Keratinocyte (primary cell): ENCODE data around the gene LSAMP. TPM values are rescaled to one million over a fixed set of nuclear protein-coding genes. Genes with fewer than 3 reads are reported as not detected.
"Not testable (repeated sequence)": the region's sequence is repeated elsewhere in the genome, so short reads cannot be mapped to it uniquely, and the experiment has no call there.

Experiments used
- DNase-seq: peaks from one replicate; pipeline ENCODE4 v3.0.0-alpha.2; 2011; ENCODE audit warnings: low read depth, missing footprints, low spot score
- FAIRE-seq: peaks from 2 replicates; lab custom pipeline; 2011; peaks lifted over from hg19 to GRCh38; lab: Jason Lieb, UNC
- H2AFZ ChIP-seq: 2 replicates; pipeline ENCODE4 v1.6.0; 2012; ENCODE audit warnings: low read length, control low read depth, inconsistent platforms; ENCODE audit not compliant: control insufficient read depth
- H3K27ac ChIP-seq: 2 replicates; pipeline ENCODE4 v1.5.1; 2011; ENCODE audit warnings: low read length; ENCODE audit not compliant: control insufficient read depth, insufficient read depth
- H3K27me3 ChIP-seq: 3 replicates; pipeline ENCODE4 v1.6.0; 2011; ENCODE audit warnings: low read length; ENCODE audit not compliant: control insufficient read depth, insufficient read depth; ENCODE audit errors: extremely low read depth
- H3K36me3 ChIP-seq, 2 experiments: 2 replicates in 1 of 2; 3 replicates in 1 of 2; pipeline ENCODE4 v1.5.1; 2011; ENCODE audit warnings: low read length in 2 of 2, mild to moderate bottlenecking in 1 of 2; ENCODE audit not compliant: control insufficient read depth in 2 of 2, insufficient read depth in 2 of 2; ENCODE audit errors: extremely low read depth in 1 of 2
- H3K4me1 ChIP-seq: 3 replicates; pipeline ENCODE4 v1.5.1; 2011; ENCODE audit warnings: low read length; ENCODE audit not compliant: control insufficient read depth, insufficient read depth; ENCODE audit errors: extremely low read depth
- H3K4me2 ChIP-seq: 3 replicates; pipeline ENCODE4 v1.6.0; 2011; ENCODE audit warnings: low read depth, low read length; ENCODE audit not compliant: control insufficient read depth, insufficient read depth; ENCODE audit errors: extremely low read depth
- H3K4me3 ChIP-seq, 3 experiments: fragments of 200-600 bp in 1 of 3; sonication (generic) in 1 of 3; 2 replicates in 2 of 3; 3 replicates in 1 of 3; pipeline ENCODE4 v1.5.1; 2011 to 2016; ENCODE audit warnings: low read length in 3 of 3, mild to moderate bottlenecking in 3 of 3, control low read depth in 2 of 3, inconsistent platforms in 1 of 3, low read depth in 1 of 3, mixed read lengths in 1 of 3, mixed run types in 1 of 3, moderate library complexity in 1 of 3; ENCODE audit not compliant: control insufficient read depth in 2 of 3, insufficient read depth in 2 of 3; ENCODE audit errors: extremely low read depth in 1 of 3
- H3K79me2 ChIP-seq: 2 replicates; pipeline ENCODE4 v1.6.0; 2012; ENCODE audit warnings: low read length; ENCODE audit not compliant: control insufficient read depth, insufficient read depth
- H3K9ac ChIP-seq: 3 replicates; pipeline ENCODE4 v1.6.0; 2011; ENCODE audit warnings: low read length; ENCODE audit not compliant: control insufficient read depth, insufficient read depth; ENCODE audit errors: extremely low read depth
- H3K9me1 ChIP-seq: 3 replicates; pipeline ENCODE4 v1.6.0; 2011; ENCODE audit warnings: low read length; ENCODE audit not compliant: control insufficient read depth, insufficient read depth; ENCODE audit errors: extremely low read depth
- H3K9me3 ChIP-seq: 2 replicates; pipeline ENCODE4 v1.5.1; 2012; ENCODE audit warnings: low read depth, low read length; ENCODE audit not compliant: control insufficient read depth
- H4K20me1 ChIP-seq: 3 replicates; pipeline ENCODE4 v1.6.0; 2011; ENCODE audit warnings: low read length; ENCODE audit not compliant: control insufficient read depth, insufficient read depth; ENCODE audit errors: extremely low read depth
- CTCF ChIP-seq, 3 experiments: IDR thresholded peaks in 1 of 3; conservative IDR thresholded peaks in 1 of 3; optimal IDR thresholded peaks in 1 of 3; 2 replicates in 2 of 3; 3 replicates in 1 of 3; pipeline versions ENCODE3 to v1.5.1; 2011; ENCODE audit warnings: low read length in 3 of 3, mild to moderate bottlenecking in 3 of 3, moderate library complexity in 2 of 3, control low read depth in 1 of 3, inconsistent platforms in 1 of 3; ENCODE audit not compliant: insufficient read depth in 2 of 3; ENCODE audit errors: extremely low read depth in 1 of 3
- EZH2 ChIP-seq: IDR thresholded peaks from one replicate; pipeline ENCODE4 v1.6.1; 2012; ENCODE audit warnings: inconsistent platforms, mild to moderate bottlenecking, low read length, moderate library complexity
- dilution Hi-C: fragments of 300-500 bp; cut with MboI; formaldehyde crosslinking; loops from one replicate; pipeline ENCODE4 v1.7.0; 2020; ENCODE audit warnings: low sequenced_read_pairs; ENCODE audit not compliant: extremely low pct_ligation_motif_present
- polyA plus RNA-seq, 5 experiments: library from polyadenylated mRNA; depleted of rRNA in 3 of 5; stranded (reverse) in 3 of 5; stranded (forward) in 1 of 5; unstranded in 1 of 5; fragments of >200 nt; gene quantifications; 1 replicate in 1 of 5; 2 replicates in 3 of 5; 3 replicates in 1 of 5; pipeline versions ENCODE4 v1.2.1 to v1.2.3, GENCODE V29; 2011 to 2012; ENCODE audit warnings: missing spikeins in 2 of 5, low read depth in 1 of 5, low replicate concordance in 1 of 5

LSAMP gene
- polyA plus RNA-seq, 1 donor (not counting 4 experiments of a cell fraction or from before 2014, with no cell fraction given), result 0.12 TPM

GRCh38 chr3:115803661-115804060 is 641.6 kb downstream of the LSAMP start:
- Histone ChIP-seq H3K9me1 (no peaks in the 10 kb centered on the region), H3K27ac (peak overlapping the region; percentile 83), H3K27me3 (no peaks in the 10 kb centered on the region), H3K79me2 (no peaks in the 10 kb centered on the region), H2AFZ (peak overlapping the region; percentile 45), H3K9ac (no peak overlapping the region), H3K36me3 (no peaks in the 10 kb centered on the region), H3K9me3 (no peaks in the 10 kb centered on the region), H4K20me1 (no peaks in the 10 kb centered on the region), H3K4me1 (peaks cover 24% of the 10 kb centered on the region), H3K4me3 (no peak overlapping the region), H3K4me2 (peak overlapping the region; percentile 11)
- dilution Hi-C loops, result no loop called here
- no peak for TF ChIP-seq EZH2
- no peak for TF ChIP-seq CTCF (optimal IDR thresholded peaks at IDR 0.05 in 1 of 3, IDR thresholded peaks at IDR 0.05 in 1 of 3, conservative IDR thresholded peaks at IDR 0.05 in 1 of 3; ENCODE audit: extremely low read depth in 1 of 3, insufficient read depth in 2 of 3, low read length in 3 of 3)
- no peak for DNase-seq
- peak; percentile 57 for FAIRE-seq

GRCh38 chr3:115800489-115801075 is 644.7 kb downstream of the LSAMP start:
- TF ChIP-seq EZH2 (no peak), CTCF (optimal IDR thresholded peaks at IDR 0.05 in 1 of 3, IDR thresholded peaks at IDR 0.05 in 1 of 3, conservative IDR thresholded peaks at IDR 0.05 in 1 of 3; ENCODE audit: extremely low read depth in 1 of 3, insufficient read depth in 2 of 3, low read length in 3 of 3) (no peak)
- Histone ChIP-seq H3K36me3 (no peaks in the 10 kb centered on the region), H3K27me3 (no peaks in the 10 kb centered on the region), H3K4me1 (peaks cover 24% of the 10 kb centered on the region), H2AFZ (no peak overlapping the region), H3K9me3 (no peaks in the 10 kb centered on the region), H3K9ac (no peak overlapping the region), H4K20me1 (no peaks in the 10 kb centered on the region), H3K4me2 (no peak overlapping the region), H3K79me2 (no peaks in the 10 kb centered on the region), H3K4me3 (no peak overlapping the region), H3K9me1 (no peaks in the 10 kb centered on the region), H3K27ac (no peak overlapping the region)
- no peak for FAIRE-seq
- DNase-seq, result no peak
- dilution Hi-C loops, result no loop called here

- FAIRE-seq, H3K4me2 ChIP-seq, dilution Hi-C loops, H3K36me3 ChIP-seq, H3K27me3 ChIP-seq, H3K27ac ChIP-seq, H3K4me3 ChIP-seq, H3K9me3 ChIP-seq, H3K9ac ChIP-seq, H2AFZ ChIP-seq, H4K20me1 ChIP-seq, H3K9me1 ChIP-seq, H3K79me2 ChIP-seq, DNase-seq: not testable (repeated sequence)
- H3K4me1 ChIP-seq, result peaks cover 22% of the 10 kb centered on the region
Observed at GRCh38 chr3:115800065-115800464, 645.2 kb downstream of the LSAMP start.
